Activated naive CD8-positive, alpha-beta T cell treated with anti-CD3 and anti-CD28 coated beads for 36 hours (primary cell): ENCODE results near the gene MTPN. TPM values are rescaled to one million over a fixed set of nuclear protein-coding genes. Genes with fewer than 3 reads are reported as not detected.

Source experiments
- DNase-seq: peaks from one replicate; pipeline ENCODE4 v3.0.0; 2021
- H3K27ac Mint-ChIP-seq: one replicate; pipeline ENCODE4 v1.8.0; 2022; ENCODE audit warnings: mild to moderate bottlenecking, moderate library complexity, mixed read lengths
- H3K27me3 Mint-ChIP-seq: one replicate; pipeline ENCODE4 v1.8.0; 2022; ENCODE audit warnings: mild to moderate bottlenecking, mixed read lengths
- H3K36me3 Mint-ChIP-seq: one replicate; pipeline ENCODE4 v1.8.0; 2021; ENCODE audit warnings: mild to moderate bottlenecking, mixed read lengths
- H3K4me1 Mint-ChIP-seq: one replicate; pipeline ENCODE4 v1.8.0; 2021; ENCODE audit warnings: mixed read lengths
- H3K4me3 Mint-ChIP-seq: one replicate; pipeline ENCODE4 v1.8.0; 2022; ENCODE audit warnings: mild to moderate bottlenecking, moderate library complexity, mixed read lengths
- H3K9me3 Mint-ChIP-seq: one replicate; pipeline ENCODE4 v1.8.0; 2022; ENCODE audit warnings: mixed read lengths
- total RNA-seq, 2 experiments: library from RNA; stranded (reverse); gene quantifications; one replicate each; pipeline ENCODE4 v1.2.3, GENCODE V29; 2021

MTPN gene
- total RNA-seq, 2 experiments from 2014 or later, result 136 to 139 TPM

GRCh38 chr7:135998081-135998480 lies 20.9 kb upstream of the MTPN start:
- Mint-ChIP-seq H3K4me1 (peaks cover 7% of the 10 kb centered on the region), H3K9me3 (no peaks in the 10 kb centered on the region), H3K36me3 (no peaks in the 10 kb centered on the region), H3K27ac (no peak overlapping the region), H3K4me3 (no peak overlapping the region), H3K27me3 (no peaks in the 10 kb centered on the region)
- DNase-seq, result no peak

GRCh38 chr7:135995748-135996147 lies 18.6 kb upstream of the MTPN start:
- H3K27ac Mint-ChIP-seq, result no peak overlapping the region
- H3K4me1 Mint-ChIP-seq, result peaks cover 7% of the 10 kb centered on the region
- no peaks in the 10 kb centered on the region for H3K9me3 Mint-ChIP-seq
- no peak overlapping the region for H3K4me3 Mint-ChIP-seq
- no peak for DNase-seq
- H3K27me3 Mint-ChIP-seq, result peaks cover 4% of the 10 kb centered on the region
- no peaks in the 10 kb centered on the region for H3K36me3 Mint-ChIP-seq

- H3K9me3 Mint-ChIP-seq, result no peaks in the 10 kb centered on the region
- no peak overlapping the region for H3K27ac Mint-ChIP-seq
- H3K27me3 Mint-ChIP-seq, result peaks cover 9% of the 10 kb centered on the region
- no peaks in the 10 kb centered on the region for H3K36me3 Mint-ChIP-seq
- H3K4me3 Mint-ChIP-seq, result no peak overlapping the region
- no peak for DNase-seq
- peaks cover 7% of the 10 kb centered on the region for H3K4me1 Mint-ChIP-seq
These were observed 17.5 kb upstream of the MTPN start for GRCh38 chr7:135994466-135995205.

GRCh38 chr7:135993950-135994349 lies 16.8 kb upstream of the MTPN start:
- Mint-ChIP-seq H3K4me1 (peaks cover 7% of the 10 kb centered on the region), H3K27me3 (peaks cover 13% of the 10 kb centered on the region), H3K9me3 (no peaks in the 10 kb centered on the region), H3K36me3 (no peaks in the 10 kb centered on the region), H3K4me3 (no peak overlapping the region), H3K27ac (no peak overlapping the region)
- no peak for DNase-seq

- Mint-ChIP-seq H3K36me3 (no peaks in the 10 kb centered on the region), H3K4me3 (no peak overlapping the region), H3K9me3 (no peaks in the 10 kb centered on the region), H3K4me1 (peaks cover 7% of the 10 kb centered on the region), H3K27me3 (peaks cover 13% of the 10 kb centered on the region), H3K27ac (no peak overlapping the region)
- no peak for DNase-seq
These were observed 14.7 kb upstream of the MTPN start for GRCh38 chr7:135991906-135992305.

- Mint-ChIP-seq H3K36me3 (no peaks in the 10 kb centered on the region), H3K4me1 (peaks cover 7% of the 10 kb centered on the region), H3K4me3 (no peak overlapping the region), H3K27me3 (peaks cover 13% of the 10 kb centered on the region), H3K9me3 (no peaks in the 10 kb centered on the region), H3K27ac (no peak overlapping the region)
- no peak for DNase-seq
These were observed 14.2 kb upstream of the MTPN start for GRCh38 chr7:135991322-135991721.

- no peaks in the 10 kb centered on the region for H3K9me3 Mint-ChIP-seq
- no peak for DNase-seq
- no peak overlapping the region for H3K4me3 Mint-ChIP-seq
These were observed 13.1 kb upstream of the MTPN start for GRCh38 chr7:135990258-135990657.

GRCh38 chr7:135981958-135982646 lies 4.9 kb upstream of the MTPN start:
- DNase-seq, result no peak
- H3K36me3 Mint-ChIP-seq, result peaks cover 5% of the 10 kb centered on the region
- H3K4me3 Mint-ChIP-seq, result peak overlapping the region; percentile 69
- H3K9me3 Mint-ChIP-seq, result no peaks in the 10 kb centered on the region
- H3K27me3 Mint-ChIP-seq, result peaks cover 3% of the 10 kb centered on the region
- H3K27ac Mint-ChIP-seq, result peak overlapping the region; percentile 88
- H3K4me1 Mint-ChIP-seq, result peaks cover 40% of the 10 kb centered on the region

More at GRCh38 chr7:135990258-135990657, 13.1 kb upstream of the MTPN start:
- Mint-ChIP-seq H3K27me3 (peaks cover 13% of the 10 kb centered on the region), H3K27ac (no peak overlapping the region), H3K36me3 (no peaks in the 10 kb centered on the region), H3K4me1 (peaks cover 7% of the 10 kb centered on the region)

GRCh38 chr7:135980665-135981180 lies 3.6 kb upstream of the MTPN start:
- H3K27me3 Mint-ChIP-seq, result peaks cover 3% of the 10 kb centered on the region
- H3K27ac Mint-ChIP-seq, result peak overlapping the region; percentile 88
- H3K9me3 Mint-ChIP-seq, result no peaks in the 10 kb centered on the region
- peak; percentile 47 for DNase-seq
- H3K36me3 Mint-ChIP-seq, result peaks cover 7% of the 10 kb centered on the region
- peaks cover 44% of the 10 kb centered on the region for H3K4me1 Mint-ChIP-seq
- peak overlapping the region; percentile 69 for H3K4me3 Mint-ChIP-seq

- Mint-ChIP-seq H3K36me3 (peaks cover 7% of the 10 kb centered on the region), H3K9me3 (no peaks in the 10 kb centered on the region), H3K4me3 (peak overlapping the region; percentile 69), H3K4me1 (peaks cover 46% of the 10 kb centered on the region), H3K27me3 (peaks cover 3% of the 10 kb centered on the region), H3K27ac (peak overlapping the region; percentile 88)
- no peak for DNase-seq
These were observed 2.9 kb upstream of the MTPN start for GRCh38 chr7:135980012-135980551.

GRCh38 chr7:135979471-135980011 lies 2.4 kb upstream of the MTPN start:
- peak overlapping the region; percentile 88 for H3K27ac Mint-ChIP-seq
- peaks cover 9% of the 10 kb centered on the region for H3K36me3 Mint-ChIP-seq
- DNase-seq, result no peak
- peaks cover 51% of the 10 kb centered on the region for H3K4me1 Mint-ChIP-seq
- peaks cover 3% of the 10 kb centered on the region for H3K27me3 Mint-ChIP-seq
- no peaks in the 10 kb centered on the region for H3K9me3 Mint-ChIP-seq
- H3K4me3 Mint-ChIP-seq, result no peak overlapping the region

- Mint-ChIP-seq H3K4me1 (peaks cover 55% of the 10 kb centered on the region), H3K27ac (no peak overlapping the region), H3K36me3 (peaks cover 13% of the 10 kb centered on the region), H3K9me3 (no peaks in the 10 kb centered on the region), H3K4me3 (no peak overlapping the region), H3K27me3 (peaks cover 3% of the 10 kb centered on the region)
- DNase-seq, result no peak
These were observed 1.5 kb upstream of the MTPN start for GRCh38 chr7:135978624-135979023.

GRCh38 chr7:135977742-135978066 lies 545 bp upstream of the MTPN start:
- Mint-ChIP-seq H3K4me3 (peak overlapping the region; percentile 87), H3K9me3 (no peaks in the 10 kb centered on the region), H3K4me1 (peaks cover 57% of the 10 kb centered on the region), H3K27me3 (peaks cover 3% of the 10 kb centered on the region), H3K27ac (peak overlapping the region; percentile 84), H3K36me3 (peaks cover 18% of the 10 kb centered on the region)
- DNase-seq, result no peak

- H3K9me3 Mint-ChIP-seq, result no peaks in the 10 kb centered on the region
- peak; percentile 37 for DNase-seq
- peak overlapping the region; percentile 87 for H3K4me3 Mint-ChIP-seq
- H3K4me1 Mint-ChIP-seq, result peaks cover 51% of the 10 kb centered on the region
- H3K36me3 Mint-ChIP-seq, result peaks cover 21% of the 10 kb centered on the region
- peak overlapping the region; percentile 84 for H3K27ac Mint-ChIP-seq
- peaks cover 3% of the 10 kb centered on the region for H3K27me3 Mint-ChIP-seq
These were observed 700 bp downstream of the MTPN start for GRCh38 chr7:135976312-135977006.

GRCh38 chr7:135975166-135975565 lies 2.0 kb downstream of the MTPN start:
- H3K27me3 Mint-ChIP-seq, result peaks cover 3% of the 10 kb centered on the region
- peak overlapping the region; percentile 87 for H3K4me3 Mint-ChIP-seq
- peaks cover 24% of the 10 kb centered on the region for H3K36me3 Mint-ChIP-seq
- H3K9me3 Mint-ChIP-seq, result no peaks in the 10 kb centered on the region
- H3K27ac Mint-ChIP-seq, result no peak overlapping the region
- DNase-seq, result no peak
- peaks cover 42% of the 10 kb centered on the region for H3K4me1 Mint-ChIP-seq
